ENCODE measurements around the gene SNX11.
A peak's percentile ranks its signal among the peaks of the same experiment; 100 is the strongest.

GRCh38 chr17:48107137-48108055 is at the start of gene SNX11:
- TF ChIP-seq, protein P1, sequence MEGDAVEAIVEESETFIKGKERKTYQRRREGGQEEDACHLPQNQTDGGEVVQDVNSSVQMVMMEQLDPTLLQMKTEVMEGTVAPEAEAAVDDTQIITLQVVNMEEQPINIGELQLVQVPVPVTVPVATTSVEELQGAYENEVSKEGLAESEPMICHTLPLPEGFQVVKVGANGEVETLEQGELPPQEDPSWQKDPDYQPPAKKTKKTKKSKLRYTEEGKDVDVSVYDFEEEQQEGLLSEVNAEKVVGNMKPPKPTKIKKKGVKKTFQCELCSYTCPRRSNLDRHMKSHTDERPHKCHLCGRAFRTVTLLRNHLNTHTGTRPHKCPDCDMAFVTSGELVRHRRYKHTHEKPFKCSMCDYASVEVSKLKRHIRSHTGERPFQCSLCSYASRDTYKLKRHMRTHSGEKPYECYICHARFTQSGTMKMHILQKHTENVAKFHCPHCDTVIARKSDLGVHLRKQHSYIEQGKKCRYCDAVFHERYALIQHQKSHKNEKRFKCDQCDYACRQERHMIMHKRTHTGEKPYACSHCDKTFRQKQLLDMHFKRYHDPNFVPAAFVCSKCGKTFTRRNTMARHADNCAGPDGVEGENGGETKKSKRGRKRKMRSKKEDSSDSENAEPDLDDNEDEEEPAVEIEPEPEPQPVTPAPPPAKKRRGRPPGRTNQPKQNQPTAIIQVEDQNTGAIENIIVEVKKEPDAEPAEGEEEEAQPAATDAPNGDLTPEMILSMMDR (IDR thresholded peaks at IDR 0.05), result peak in 2 of 6 experiments; percentile 16 to 39
- peak; percentile 49 to 79 (median 60) for TF ChIP-seq POLR2A (IDR thresholded peaks at IDR 0.05)
